Activated gamma-delta T cell (primary cell): ENCODE results near the gene RAB26.
"Not testable (repeated sequence)": the region's sequence is repeated elsewhere in the genome, so short reads cannot be mapped to it uniquely, and the experiment has no call there.

Experiments
- DNase-seq: peaks from one replicate; lab custom pipeline; 2025; lab: John Stamatoyannopoulos, UW

The RAB26 gene

DNA sequence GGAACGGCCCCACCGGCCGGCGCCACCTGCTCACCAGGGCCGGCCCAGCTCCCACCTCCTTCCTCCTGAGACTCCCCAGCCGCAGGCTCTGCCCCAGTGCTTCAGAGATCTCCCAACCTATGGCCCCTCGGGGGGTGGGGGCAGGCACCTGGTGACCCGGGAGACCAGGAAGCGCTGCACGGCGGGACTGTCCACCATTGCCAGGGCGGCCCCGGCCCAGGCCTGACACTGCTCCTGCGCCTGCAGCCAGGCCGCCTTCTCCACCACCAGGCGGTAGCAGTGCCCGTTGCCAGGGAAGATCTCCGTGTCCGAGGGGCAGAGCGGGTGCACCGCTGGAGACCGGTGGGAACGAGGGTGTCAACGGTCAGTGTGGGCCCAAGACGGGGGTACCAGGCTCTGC lies 31.1 kb upstream of the RAB26 start:
- DNase-seq: not testable (repeated sequence)

DNA sequence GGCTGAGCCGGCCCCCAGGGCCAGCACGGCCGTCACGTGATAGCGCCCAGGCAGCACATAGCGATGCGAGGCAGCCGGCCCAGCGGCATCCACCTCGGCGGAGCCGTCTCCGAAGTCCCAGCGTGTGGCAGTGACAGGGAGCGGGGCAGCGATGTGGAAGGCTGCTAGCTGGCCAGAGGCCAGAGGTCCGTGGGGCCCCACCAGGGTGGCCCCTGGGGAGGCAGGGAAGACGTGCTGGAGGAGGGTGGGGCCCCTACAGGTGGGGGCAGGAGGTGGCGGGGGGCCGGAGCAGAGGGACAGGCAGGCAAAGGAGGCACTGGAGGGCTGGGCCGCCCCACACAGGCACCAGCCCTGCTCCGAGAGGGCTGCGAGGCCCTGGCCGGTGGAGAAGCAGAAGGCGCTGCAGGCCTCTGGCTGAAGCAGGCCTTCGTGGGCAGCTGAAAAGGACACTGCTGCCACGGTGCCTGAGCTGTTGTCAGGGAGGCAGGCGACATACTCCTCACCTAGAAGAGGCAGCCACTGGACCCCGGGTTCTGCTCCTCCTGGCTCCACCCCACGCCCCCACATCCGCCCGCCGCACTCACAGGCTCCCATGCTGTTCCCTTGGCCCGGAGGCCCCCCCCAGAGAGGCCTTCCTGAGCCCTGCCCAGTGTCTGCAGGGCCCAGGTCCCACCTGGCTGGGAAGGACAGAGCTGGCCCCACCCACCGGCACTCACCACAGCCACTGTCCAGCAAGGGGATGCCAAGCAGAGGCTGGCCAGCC lies 30.3 kb upstream of the RAB26 start:
- DNase-seq: not testable (repeated sequence)

DNA sequence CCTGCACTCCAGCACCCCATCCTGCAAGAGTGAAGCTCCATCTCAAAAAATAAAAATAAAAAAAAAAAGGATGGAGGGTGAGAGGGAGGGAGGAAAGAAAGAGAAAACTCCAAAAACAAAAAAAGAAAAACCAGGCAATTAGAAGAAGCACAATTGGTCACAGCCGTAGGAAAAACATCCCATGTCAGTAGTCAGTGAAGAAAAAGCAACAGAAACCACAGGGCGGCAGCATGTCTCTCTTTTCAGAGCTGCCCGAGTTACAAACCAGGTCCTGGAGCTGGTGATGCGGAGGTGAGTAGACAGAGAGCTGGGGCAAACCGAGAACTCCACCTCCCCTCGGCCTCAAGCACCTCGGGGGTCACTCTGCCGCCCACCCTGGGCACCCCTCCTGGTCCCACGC lies 27.1 kb upstream of the RAB26 start:
- not testable (repeated sequence) for DNase-seq

DNA sequence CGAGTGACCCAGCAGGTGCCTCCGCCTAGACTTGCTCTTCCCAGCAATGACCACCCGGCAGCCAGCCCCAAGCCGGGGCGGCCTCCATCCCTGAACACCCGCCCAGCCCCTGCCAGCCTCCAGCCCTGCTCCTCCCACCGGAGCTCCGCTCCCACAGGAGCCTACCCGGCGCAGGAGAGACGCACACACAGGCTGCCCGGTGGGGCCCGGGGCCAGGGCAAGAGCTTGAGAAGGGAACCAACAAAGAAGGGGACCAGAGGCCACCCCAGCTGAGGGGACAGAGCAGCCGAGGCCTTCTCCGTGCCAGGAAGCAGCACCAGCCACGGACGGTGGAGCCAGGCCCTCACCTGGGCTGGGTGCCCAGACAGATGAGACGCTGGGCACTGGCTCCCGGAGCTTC lies 26.6 kb upstream of the RAB26 start:
- DNase-seq: no peak

DNA sequence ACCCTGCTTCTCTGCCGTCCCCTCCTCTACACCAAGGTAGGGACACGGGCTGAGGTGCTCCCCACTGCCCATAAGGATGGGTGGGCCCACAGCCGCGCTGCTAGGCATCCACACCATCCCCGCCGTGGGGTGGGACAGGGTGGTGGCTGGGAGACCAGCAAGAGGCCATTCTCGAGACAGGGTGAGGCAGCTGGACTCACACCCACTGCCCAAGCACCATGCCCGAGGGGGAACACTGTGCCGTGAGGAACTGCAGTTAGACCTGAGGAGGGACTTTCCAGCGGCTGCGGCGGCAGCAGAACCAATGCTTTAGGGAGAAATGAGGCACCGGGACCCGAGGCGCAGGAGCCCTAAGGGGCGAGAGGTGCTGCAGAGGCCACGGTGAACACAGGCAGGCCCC lies 26.0 kb upstream of the RAB26 start:
- DNase-seq: no peak

DNA sequence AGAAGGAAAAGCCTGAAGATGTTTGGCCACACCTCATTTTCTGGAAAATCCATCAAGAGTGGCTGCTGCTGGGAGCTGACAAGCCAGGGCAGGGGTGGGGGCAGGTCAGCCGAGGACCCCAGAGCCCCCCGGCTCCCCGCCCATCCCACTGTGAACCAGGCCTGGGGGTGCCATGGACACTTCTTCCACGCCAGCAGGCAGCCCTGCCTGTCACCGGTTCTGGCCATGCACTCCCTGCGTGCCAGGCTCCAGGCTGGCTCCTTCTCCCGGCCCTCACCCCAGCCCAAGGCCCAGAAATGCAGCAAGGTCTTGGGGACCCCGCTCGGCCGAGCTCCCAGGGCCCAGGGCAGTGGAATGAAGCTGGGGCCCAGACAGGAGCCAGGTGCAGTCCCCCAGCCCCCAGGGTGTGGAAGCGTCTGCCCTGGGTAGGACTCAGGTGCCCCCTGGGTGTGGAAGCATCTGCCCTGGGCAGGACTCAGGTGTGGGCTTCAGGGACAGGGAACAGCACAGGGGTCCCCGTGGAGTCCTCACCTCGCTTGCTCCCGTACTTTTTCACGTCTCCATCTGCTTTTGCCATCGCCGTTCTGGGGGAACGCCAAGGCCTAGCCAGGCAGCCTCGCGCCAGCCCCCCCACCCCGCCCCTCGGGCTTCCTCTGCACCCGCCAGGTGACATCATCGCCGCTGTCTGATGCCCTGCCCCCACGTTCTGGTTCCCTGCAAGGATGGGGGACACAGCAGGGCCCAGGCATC lies 25.3 kb upstream of the RAB26 start:
- DNase-seq: not testable (repeated sequence)

DNA sequence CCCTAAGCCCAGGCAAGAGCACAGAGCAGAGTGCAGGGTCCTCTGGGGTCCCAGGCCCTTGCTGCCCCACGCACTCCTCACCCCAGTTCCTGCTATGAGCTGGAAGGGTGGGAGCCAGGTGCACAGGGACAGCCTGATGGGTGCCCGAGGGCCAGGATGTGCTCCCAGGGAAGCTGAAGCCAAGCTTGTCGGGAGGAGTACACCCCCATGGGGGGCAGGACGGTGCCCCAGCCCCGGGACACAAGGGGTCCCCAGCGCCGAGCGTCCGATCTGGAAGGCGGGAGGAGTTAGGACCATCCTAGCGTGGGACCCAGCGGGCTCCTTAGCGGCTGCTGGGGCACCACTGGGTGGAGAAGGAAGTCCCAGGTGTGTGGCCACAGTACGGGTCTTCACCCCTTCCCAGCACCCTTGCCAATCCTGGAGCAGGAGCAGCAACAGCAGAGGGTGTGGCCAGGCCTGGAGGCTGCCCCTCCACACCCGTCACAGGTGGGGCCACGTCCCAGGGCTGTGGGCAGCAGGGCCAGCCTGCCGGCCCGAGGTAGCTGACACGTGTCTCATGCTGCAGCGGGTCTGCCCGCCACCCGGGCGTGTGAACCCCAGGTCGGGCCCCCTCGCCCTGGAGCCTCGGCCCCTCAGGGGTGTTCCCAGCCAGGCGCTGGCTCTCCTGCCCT lies 24.6 kb upstream of the RAB26 start:
- not testable (repeated sequence) for DNase-seq

DNA sequence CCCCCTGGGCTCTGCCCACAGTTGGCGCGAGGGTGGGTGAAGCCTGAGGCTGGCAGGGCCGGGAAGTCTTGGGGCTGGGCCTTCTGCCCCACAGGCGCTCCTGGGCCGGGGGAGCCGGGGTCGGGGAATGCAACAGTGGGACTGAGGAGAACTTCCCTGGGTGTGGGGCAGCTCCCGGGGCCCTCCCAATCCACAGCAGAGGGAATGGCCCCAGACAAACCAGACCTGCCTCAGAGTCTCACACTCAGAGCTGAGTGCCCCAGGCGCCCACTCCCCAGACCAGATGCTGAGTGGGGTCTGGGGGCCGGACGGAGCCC lies 24.1 kb upstream of the RAB26 start:
- not testable (repeated sequence) for DNase-seq

DNA sequence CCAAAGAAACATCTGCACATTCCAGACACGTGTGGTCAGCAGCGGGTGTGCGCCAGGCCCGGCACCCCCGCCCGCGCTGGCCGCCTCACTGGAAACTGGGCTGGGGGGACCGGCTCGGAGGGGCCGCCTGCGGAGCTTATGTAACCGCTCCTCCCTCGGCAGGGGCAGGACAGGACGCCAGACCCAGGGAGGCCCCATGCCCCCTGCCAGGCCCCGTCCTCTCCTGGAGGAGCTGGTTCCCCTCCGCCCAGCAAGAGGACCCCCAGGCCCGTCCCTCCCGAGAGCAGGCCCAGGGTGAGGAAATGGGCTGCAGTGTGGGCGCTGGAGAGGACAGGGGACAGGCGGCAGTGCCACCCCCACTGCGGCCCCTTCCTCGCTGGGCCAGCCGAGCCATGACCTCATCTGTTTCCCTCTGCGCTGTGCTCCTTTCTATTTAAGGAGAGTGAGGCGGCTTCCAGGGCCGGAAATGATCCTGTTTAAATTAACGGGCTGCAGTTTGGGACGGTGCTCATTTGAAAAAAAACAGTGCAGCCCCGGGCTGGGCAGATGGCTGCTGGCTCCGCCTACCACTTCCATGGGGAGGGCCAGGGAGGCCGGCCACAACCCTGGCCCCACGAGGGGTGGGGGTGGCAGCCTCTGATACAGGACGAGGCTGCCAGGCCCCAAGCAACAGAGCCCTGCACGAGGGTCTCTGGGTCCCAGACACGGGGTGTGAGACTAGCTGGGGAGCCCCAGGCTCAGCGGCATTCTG lies 23.6 kb upstream of the RAB26 start:
- not testable (repeated sequence) for DNase-seq

DNA sequence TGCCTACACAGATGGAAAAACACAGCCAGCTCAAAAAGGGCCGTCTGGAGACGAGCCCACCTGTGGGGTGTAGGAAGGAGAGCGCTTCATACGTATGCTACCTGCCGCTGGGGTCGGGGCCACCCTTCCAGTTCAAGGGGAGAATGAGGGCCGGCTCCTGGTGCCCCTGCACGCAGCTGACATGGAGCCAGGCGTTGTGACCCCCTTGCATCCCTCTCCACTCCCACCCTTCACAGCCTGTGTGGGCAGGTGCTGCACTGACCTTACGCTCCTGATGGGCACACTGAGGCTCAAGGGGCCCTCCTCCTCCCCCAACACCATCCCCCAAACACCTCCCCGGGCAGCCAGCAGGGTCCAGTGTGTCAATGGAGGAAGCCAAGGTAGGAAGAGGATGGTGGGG lies 22.8 kb upstream of the RAB26 start:
- DNase-seq: not testable (repeated sequence)

DNA sequence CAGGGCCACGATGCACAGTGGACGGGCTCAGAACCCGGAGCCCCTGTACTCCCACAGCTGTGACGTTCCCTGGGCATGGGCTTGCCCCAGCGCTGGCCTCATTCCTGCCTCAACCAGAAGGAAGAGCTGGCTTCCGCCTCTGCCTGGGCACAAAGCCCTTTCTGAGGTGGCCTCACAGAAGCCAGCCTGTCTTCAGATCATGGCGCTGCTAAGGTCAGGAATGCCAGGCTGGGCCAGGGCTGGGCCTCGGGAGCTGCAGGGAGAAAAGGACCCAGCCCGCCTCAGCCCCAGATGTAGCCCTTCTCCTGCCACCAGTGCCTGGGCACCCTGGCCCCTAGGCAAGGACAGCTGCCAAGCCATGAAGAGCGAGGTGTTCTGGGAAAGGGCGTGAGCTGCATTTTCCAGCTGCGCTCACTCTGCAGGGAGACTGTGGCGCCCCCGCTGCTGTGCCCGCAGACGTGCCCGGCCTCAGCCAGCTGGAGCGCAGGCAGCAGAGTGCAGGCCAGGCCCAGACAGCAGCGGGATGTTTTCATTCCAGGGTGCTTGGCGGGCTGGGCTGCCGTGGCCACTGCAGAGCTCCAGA lies 22.2 kb upstream of the RAB26 start:
- not testable (repeated sequence) for DNase-seq

DNA sequence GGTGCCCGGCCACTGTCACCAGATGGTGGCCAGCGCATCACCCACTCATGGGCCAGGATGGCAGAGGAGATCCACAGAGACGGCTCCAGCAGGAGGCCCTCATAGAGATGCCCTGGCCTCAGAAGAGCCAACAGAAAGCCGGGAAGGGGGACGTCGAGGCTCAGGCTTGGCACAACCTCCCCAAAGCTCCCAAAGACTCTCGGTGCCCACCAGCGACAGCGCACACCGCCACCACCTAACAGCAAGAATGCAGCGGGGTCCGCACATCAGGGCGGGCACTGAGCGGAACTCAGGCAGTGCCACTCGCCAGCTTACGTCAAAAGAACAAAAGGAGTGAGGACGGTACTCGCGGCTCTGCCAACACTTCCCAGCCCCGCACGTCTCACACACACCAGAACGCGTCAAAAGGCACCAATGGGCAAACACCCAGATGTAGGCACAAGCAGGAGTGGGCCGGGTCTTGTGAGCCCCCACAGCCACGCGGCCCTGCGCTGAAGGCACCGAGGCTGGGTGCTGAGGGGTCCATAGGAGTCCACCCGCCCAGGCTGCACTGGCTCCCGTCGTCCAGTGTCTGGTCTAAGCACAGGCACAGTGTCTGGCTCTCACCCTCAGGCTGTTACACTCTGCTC lies 21.4 kb upstream of the RAB26 start:
- not testable (repeated sequence) for DNase-seq

DNA sequence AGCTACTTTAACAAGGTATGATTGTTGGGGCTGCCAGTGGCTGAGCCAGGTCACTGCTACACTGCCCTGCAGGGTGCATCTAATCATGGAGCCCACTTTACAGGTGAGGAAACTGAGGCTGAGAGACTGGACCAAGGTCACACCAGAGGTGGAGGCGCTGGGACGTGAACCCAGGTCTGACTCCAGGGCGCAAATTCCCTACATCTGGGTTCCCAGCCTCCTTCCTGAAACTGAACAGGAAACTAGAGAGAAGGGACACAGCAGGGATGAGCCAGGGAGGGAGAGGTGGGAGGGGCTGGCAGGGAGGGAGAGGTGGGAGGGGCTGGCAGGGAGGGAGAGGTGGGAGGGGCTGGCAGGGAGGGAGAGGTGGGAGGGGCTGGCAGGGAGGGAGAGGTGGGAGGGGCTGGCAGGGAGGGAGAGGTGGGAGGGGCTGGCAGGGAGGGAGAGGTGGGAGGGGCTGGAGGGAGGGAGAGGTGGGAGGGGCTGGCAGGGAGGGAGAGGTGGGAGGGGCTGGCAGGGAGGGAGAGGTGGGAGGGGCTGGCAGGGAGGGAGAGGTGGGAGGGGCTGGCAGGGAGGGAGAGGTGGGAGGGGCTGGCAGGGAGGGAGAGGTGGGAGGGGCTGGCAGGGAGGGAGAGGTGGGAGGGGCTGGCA lies 20.7 kb upstream of the RAB26 start:
- DNase-seq: not testable (repeated sequence)

DNA sequence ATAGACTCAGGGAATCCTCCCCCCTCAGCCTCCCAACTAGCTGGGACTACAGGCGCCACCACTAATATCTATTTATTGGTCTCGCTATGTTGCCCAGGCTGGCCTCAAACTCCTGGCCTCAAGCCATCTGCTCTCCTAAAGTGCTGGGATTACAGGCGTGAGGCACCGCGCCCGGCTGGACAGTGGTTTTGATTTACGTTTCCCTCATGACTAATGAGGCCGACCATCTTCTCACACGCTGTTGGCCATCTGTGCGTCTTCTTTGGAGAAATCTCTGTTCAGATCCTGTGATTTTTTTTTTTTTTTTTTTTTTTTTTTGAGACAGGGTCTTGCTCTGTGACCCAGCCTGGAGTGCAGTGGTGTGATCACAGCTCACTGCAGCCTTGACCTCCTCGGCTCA lies 19.2 kb upstream of the RAB26 start:
- DNase-seq: not testable (repeated sequence)

DNA sequence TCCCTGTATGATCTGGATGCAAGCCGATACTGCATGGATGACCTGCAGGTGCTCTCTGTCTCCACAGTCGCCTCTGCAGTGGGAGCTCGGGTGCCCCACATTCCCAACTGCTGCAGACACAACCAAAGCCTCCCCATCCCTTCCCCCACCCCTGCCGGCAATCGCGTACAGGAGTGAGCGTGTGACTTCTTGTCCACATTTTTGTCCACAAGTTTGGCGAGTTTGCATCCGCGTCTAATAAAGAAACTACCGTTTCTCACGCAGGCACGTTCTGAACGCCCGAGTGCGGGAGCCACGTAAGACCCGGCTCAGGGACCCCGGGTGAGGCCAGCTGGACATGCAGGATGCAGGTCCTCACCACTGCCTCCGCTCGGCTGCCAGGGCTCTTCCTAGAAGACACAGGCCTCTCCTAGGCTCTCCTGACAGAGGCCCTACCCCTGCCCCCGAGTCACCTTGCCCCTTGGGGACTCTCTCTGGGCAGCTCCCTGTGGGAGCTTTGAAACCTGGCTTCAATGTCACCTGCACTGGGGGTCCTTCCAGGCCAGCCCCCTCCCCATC lies 18.5 kb upstream of the RAB26 start:
- not testable (repeated sequence) for DNase-seq

DNA sequence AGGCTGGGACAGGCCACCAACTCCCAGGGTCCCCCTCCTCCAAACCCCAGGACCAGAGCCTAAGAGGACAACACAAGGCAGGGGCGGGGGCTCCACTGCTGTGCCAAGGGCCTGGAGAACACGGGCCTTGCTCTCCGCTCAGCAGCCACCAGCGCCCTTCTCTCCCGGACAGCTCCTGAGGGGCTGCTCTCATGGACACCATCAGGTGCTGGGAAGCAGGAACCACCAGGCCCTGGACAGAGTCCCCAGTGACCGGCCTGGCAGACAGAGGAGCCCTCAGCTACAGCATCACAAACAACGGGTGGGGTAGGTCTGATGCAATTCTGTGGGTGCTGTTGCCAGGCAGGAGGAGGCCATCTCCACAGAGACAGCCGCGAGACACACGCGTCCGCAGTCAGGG lies 14.6 kb upstream of the RAB26 start:
- not testable (repeated sequence) for DNase-seq

DNA sequence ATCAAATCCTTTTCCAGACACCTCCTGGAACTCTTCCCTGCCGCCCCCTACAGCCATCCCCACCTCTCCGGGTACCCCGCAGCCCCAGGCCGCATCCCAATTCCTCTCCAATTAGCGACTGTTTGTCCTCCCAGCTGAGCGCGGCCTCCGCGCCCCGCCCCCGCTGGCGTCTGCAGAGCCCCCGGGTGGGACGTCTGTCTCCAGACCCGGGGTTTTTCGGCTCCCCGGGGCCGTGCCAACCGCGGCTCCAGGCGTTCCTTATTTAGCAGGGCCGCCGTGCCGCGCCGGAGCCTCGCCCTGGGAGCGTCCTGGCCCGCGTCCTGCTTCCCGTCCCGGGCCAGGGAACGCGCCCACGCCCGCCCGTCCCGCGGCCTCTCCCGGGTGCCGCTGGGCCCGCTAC lies 13.4 kb upstream of the RAB26 start:
- DNase-seq: not testable (repeated sequence)

DNA sequence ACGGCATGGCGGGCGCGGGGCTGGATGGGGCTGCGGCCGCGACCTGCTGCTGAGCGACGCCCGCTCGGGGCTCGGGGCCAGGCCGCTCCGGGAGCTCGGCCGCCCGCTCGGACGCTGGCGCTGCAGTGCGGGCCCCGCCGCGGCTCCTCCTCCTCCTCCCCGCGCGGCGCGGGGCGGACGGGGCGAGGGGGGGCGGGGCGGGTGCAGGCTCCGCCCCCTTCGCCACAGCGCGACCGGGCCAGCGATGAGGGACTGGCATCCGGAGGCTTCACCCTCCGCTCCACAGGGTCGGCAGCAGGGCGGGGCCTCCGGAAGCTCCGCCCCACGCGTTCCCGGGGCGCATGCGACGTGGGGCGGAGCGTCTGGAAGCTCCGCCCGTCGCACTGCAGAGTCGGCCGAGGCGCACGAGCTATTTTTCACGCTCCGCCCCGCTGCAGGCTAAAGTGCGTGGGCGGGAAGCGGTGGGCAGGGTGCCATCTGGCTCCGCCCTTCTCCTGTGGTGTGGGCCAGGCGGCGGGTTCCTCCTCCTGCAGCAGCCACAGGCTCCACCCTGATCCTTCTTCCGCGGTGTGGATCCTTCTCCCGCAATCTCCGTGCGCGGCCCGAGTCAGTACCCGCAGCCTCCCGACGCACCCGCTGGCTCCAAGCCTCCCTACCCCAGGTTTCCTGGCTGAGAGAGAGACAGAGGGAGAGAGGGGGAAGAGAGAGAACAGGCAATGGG lies 12.5 kb upstream of the RAB26 start, which contains the start of gene PKD1:
Gene PKD1 (minus strand): TSS at position 129 of the 721 bp plus-strand sequence. CDS start 209 bp downstream, outside the sequence.
- DNase-seq: peak; percentile 98
